H1 (cell line): Measurements from ENCODE around the gene ARNT2.
"Not testable (repeated sequence)": the region's sequence is repeated elsewhere in the genome, so short reads cannot be mapped to it uniquely, and the experiment has no call there.

Experiments
- CBX5 ChIP-seq: fragments of 300-800, 300-1000 bp; sonication (generic); IDR thresholded peaks from 2 replicates; pipeline ENCODE4 v1.7.1; 2016; ENCODE audit warnings: antibody characterized with exemption, low read length, low read depth
- CTCF ChIP-seq, 3 experiments: IDR thresholded peaks; 1 replicate in 2 of 3; 2 replicates in 1 of 3; pipeline versions ENCODE4 v1.5.1 to v1.6.1; 2011; ENCODE audit warnings: low read length in 3 of 3, mild to moderate bottlenecking in 3 of 3, inconsistent platforms in 2 of 3, low read depth in 1 of 3, moderate library complexity in 1 of 3; ENCODE audit not compliant: insufficient read depth in 1 of 3; ENCODE audit errors: control extremely low read depth in 1 of 3
- EP300 ChIP-seq, 2 experiments: IDR thresholded peaks; 1 replicate in 1 of 2; 2 replicates in 1 of 2; pipeline ENCODE4 v1.6.1; 2011 to 2012; ENCODE audit warnings: low read depth in 2 of 2, low read length in 2 of 2, mild to moderate bottlenecking in 2 of 2, borderline replicate concordance in 1 of 2, inconsistent platforms in 1 of 2, moderate library complexity in 1 of 2
- EZH2 ChIP-seq: fragments of 200-600 bp; sonication (generic); IDR thresholded peaks from 2 replicates; pipeline ENCODE4 v1.7.1; 2012; ENCODE audit warnings: low read depth, mild to moderate bottlenecking, moderate library complexity, low read length, inconsistent platforms; ENCODE audit not compliant: severe bottlenecking
- JUND ChIP-seq: IDR thresholded peaks from 2 replicates; pipeline ENCODE4 v1.6.1; 2011; ENCODE audit warnings: mild to moderate bottlenecking, improper control_type of control experiment, low read length
- NRF1 ChIP-seq: IDR thresholded peaks from 2 replicates; pipeline ENCODE4 v1.6.1; 2011; ENCODE audit warnings: mild to moderate bottlenecking, low read depth, low read length, improper control_type of control experiment
- POLR2A ChIP-seq, 2 experiments: IDR thresholded peaks; 1 replicate in 1 of 2; 2 replicates in 1 of 2; pipeline ENCODE4 v1.6.1; 2011; ENCODE audit warnings: low read depth in 2 of 2, low read length in 2 of 2, mild to moderate bottlenecking in 2 of 2; ENCODE audit errors: control extremely low read depth in 1 of 2
- POLR2AphosphoS5 ChIP-seq: IDR thresholded peaks from 2 replicates; pipeline ENCODE4 v1.6.1; 2011; ENCODE audit warnings: low read depth, low read length

GRCh38 chr15:80390942-80391341, 13.2 kb upstream of the ARNT2 start:
- TF ChIP-seq CTCF (IDR thresholded peaks at IDR 0.05; ENCODE audit: control extremely low read depth in 1 of 3, insufficient read depth in 1 of 3, low read depth in 1 of 3, low read length in 3 of 3); EP300 (IDR thresholded peaks at IDR 0.05; ENCODE audit: borderline replicate concordance in 1 of 2, low read depth in 2 of 2, low read length in 2 of 2); EZH2; POLR2A (IDR thresholded peaks at IDR 0.05; ENCODE audit: control extremely low read depth in 1 of 2, low read depth in 2 of 2, low read length in 2 of 2); CBX5; POLR2AphosphoS5; JUND; NRF1: not testable (repeated sequence)
